ENCODE results near the gene ELAVL2.

DNA sequence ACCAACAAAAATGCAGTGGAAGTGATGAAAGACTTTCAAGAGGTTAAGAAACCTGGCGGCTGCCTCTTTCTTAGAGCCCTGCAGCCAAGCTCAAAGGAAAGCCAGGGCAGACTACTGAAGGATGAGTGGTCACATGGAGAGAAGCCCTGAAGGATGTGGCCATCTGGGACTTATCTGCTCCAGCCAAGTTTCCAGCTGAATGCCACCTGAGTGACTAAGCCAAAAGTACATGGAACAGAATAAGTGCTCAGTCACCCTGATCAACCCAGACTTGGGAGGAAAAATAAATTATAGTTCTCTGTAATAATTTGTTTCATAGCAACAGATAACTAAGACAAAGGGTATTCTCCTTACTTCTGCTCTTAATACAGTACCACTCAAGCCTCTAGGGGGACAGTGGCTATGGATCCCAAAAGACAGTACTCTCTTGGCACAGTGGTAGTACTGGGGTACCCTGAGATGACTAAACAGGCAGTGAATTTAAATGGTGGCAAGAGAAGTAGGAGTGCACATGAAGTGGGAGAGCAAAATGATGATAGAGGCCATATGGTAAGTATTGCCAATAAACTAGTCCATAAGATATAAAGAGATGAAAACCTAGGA is 182.3 kb downstream of the ELAVL2 start:
- TF ChIP-seq POLR2A (IDR thresholded peaks at IDR 0.05) = no peak
- TF ChIP-seq, protein P1, sequence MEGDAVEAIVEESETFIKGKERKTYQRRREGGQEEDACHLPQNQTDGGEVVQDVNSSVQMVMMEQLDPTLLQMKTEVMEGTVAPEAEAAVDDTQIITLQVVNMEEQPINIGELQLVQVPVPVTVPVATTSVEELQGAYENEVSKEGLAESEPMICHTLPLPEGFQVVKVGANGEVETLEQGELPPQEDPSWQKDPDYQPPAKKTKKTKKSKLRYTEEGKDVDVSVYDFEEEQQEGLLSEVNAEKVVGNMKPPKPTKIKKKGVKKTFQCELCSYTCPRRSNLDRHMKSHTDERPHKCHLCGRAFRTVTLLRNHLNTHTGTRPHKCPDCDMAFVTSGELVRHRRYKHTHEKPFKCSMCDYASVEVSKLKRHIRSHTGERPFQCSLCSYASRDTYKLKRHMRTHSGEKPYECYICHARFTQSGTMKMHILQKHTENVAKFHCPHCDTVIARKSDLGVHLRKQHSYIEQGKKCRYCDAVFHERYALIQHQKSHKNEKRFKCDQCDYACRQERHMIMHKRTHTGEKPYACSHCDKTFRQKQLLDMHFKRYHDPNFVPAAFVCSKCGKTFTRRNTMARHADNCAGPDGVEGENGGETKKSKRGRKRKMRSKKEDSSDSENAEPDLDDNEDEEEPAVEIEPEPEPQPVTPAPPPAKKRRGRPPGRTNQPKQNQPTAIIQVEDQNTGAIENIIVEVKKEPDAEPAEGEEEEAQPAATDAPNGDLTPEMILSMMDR (IDR thresholded peaks at IDR 0.05) = no peak

Measured in right lobe of liver (tissue), 4 donors.